SU-DHL-6 (cell line): ENCODE results near the gene CETN3.

Source experiments
- EZH2phosphoT487 ChIP-seq: fragments of 200-600 bp; sonication (generic), shearing (Covaris generic); conservative IDR thresholded peaks from 2 replicates; pipeline ENCODE4 v1.6.1; 2018; ENCODE audit warnings: mild to moderate bottlenecking, antibody characterized with exemption, low read length, moderate library complexity, mixed read lengths
- TF ChIP-seq, protein P1 (sequence below): fragments of 200-600 bp; sonication (generic); IDR thresholded peaks from one replicate; pipeline ENCODE4 v1.5.1; 2017; ENCODE audit warnings: antibody characterized with exemption, mild to moderate bottlenecking, low read length, moderate library complexity; ENCODE audit not compliant: insufficient read depth, poor library complexity, severe bottlenecking

DNA sequence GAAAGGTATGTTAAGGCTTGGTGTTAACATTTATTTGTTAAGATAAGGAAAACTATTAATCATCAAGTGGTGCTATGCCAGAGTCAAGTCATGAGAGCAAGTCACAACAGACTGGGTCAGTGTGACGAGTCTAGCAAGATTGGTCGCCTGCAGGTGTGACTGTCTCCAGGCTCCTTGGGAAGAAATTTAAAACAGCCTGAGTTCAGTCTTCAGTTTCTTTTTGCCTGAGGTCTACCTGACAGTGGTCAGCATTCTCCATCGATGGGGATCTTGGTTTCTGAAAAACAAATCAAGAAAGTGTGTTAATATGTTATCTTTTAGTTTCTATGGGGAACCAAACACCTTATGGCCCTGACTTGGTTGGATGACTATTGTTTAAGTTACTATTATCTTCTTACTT is 56.3 kb downstream of the CETN3 start:
- TF ChIP-seq, protein P1, sequence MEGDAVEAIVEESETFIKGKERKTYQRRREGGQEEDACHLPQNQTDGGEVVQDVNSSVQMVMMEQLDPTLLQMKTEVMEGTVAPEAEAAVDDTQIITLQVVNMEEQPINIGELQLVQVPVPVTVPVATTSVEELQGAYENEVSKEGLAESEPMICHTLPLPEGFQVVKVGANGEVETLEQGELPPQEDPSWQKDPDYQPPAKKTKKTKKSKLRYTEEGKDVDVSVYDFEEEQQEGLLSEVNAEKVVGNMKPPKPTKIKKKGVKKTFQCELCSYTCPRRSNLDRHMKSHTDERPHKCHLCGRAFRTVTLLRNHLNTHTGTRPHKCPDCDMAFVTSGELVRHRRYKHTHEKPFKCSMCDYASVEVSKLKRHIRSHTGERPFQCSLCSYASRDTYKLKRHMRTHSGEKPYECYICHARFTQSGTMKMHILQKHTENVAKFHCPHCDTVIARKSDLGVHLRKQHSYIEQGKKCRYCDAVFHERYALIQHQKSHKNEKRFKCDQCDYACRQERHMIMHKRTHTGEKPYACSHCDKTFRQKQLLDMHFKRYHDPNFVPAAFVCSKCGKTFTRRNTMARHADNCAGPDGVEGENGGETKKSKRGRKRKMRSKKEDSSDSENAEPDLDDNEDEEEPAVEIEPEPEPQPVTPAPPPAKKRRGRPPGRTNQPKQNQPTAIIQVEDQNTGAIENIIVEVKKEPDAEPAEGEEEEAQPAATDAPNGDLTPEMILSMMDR = no peak
- no peak for TF ChIP-seq EZH2phosphoT487
